ENCODE data around the gene FKBP11.

DNA sequence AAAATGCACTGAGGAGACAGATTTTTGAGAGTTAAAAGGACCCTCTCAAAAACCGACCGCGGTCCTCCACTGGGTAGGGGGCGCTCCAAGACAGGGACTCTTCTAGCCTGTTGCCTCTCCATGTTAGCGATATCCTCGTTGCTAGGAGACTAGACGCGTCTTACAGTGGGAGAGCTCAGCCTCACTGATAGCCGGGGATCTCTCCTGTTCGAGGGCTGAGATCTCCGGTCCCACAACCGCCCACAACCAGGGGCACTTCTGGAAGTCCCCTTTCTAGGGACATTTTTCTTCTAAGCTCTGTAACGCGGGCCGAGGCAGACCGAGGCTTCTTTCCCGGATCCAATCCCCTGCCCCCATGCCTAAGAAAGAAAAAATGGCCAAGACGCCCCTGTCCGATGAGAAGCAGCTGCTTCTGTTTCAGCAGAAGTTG, 21.3 kb downstream of the FKBP11 start:
- TF ChIP-seq, protein P1, sequence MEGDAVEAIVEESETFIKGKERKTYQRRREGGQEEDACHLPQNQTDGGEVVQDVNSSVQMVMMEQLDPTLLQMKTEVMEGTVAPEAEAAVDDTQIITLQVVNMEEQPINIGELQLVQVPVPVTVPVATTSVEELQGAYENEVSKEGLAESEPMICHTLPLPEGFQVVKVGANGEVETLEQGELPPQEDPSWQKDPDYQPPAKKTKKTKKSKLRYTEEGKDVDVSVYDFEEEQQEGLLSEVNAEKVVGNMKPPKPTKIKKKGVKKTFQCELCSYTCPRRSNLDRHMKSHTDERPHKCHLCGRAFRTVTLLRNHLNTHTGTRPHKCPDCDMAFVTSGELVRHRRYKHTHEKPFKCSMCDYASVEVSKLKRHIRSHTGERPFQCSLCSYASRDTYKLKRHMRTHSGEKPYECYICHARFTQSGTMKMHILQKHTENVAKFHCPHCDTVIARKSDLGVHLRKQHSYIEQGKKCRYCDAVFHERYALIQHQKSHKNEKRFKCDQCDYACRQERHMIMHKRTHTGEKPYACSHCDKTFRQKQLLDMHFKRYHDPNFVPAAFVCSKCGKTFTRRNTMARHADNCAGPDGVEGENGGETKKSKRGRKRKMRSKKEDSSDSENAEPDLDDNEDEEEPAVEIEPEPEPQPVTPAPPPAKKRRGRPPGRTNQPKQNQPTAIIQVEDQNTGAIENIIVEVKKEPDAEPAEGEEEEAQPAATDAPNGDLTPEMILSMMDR (IDR thresholded peaks at IDR 0.05 in 2 of 3, conservative IDR thresholded peaks at IDR 0.05 in 1 of 3; ENCODE audit: borderline replicate concordance in 1 of 3, insufficient read depth in 1 of 3, low read depth in 2 of 3, low read length in 2 of 3): peak; percentile 24 to 64 (median 37); a peak in 3 of 6 replicates
- TF ChIP-seq JUND (IDR thresholded peaks at IDR 0.05) (no peak), POLR2AphosphoS5 (IDR thresholded peaks at IDR 0.05; ENCODE audit: low read depth, low read length) (no peak), ELF1 (IDR thresholded peaks at IDR 0.05; ENCODE audit: borderline replicate concordance, low read depth) (no peak), SP1 (IDR thresholded peaks at IDR 0.05; ENCODE audit: low read depth) (no peak), POLR2A (IDR thresholded peaks at IDR 0.05; ENCODE audit: borderline replicate concordance, extremely low read depth, insufficient read depth, insufficient read length) (no peak)
- TF ChIP-seq, protein P2, sequence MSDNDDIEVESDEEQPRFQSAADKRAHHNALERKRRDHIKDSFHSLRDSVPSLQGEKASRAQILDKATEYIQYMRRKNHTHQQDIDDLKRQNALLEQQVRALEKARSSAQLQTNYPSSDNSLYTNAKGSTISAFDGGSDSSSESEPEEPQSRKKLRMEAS (IDR thresholded peaks at IDR 0.05): no peak
